HG03159 (cell line): ENCODE data around the gene BCL10.
"Not testable (repeated sequence)": the region's sequence is repeated elsewhere in the genome, so short reads cannot be mapped to it uniquely, and the experiment has no call there.

ENCODE experiments used
- ATAC-seq: cut with Tn5 transposase; IDR thresholded peaks from one replicate; pipeline ENCODE4 v1.9.1; 2021; ENCODE audit warnings: mild to moderate bottlenecking, moderate library complexity; ENCODE audit not compliant: unreplicated experiment

The BCL10 gene

DNA sequence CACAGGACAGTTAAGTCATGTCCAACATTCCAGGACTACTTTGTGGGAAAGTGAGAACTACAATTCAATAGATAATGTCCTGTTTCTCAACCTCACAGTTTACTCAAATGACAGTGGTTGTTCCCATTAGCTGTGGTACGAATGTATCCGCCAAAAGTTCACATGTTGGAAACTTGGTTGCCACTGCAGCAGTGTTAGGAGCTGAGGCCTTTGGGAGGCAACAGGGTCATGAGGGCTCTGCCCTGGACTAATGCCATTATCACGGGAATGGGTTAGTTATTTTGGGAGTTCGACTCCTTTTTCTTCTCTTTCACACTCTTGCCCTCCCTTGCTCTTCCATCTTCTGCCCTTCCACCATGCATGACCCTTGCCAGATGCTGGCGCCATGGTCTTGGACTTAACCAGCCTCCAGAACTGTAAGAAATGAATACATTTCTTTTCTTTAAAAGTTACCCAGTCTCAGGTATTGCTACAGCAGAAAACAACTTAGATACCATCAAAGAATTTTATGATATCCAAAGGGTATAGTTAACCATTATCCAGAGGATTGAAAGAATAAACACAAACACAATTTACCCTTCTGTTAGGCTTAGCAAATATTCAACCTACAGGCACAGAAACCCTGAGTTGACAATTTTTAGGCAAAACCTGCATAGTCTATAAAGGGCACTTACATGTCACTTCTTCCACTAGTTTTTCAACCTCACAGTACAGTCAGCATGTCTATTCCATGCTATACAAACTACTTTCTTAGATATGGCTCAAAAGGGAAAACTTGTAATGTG, 7.4 kb downstream of the BCL10 start:
- ATAC-seq = no peak

DNA sequence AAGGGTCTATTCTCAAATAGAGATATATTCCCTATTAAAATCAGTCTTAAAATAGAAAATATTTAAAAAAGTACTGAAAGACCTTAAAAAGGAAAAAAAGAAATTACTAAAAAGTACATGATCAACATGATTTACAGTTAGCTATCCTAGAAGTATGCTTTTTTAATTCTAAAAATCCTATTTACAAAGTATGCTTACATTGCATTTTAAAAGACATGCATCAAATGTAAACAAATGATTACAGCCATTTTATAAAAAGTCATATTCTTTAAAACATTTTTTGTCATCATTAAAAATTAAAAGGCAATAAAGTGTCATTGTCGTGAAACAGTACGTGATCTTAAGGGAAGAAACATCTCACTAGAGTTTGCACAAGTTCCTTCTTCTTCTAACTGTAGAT, 9.1 kb downstream of the BCL10 start:
- no peak for ATAC-seq

DNA sequence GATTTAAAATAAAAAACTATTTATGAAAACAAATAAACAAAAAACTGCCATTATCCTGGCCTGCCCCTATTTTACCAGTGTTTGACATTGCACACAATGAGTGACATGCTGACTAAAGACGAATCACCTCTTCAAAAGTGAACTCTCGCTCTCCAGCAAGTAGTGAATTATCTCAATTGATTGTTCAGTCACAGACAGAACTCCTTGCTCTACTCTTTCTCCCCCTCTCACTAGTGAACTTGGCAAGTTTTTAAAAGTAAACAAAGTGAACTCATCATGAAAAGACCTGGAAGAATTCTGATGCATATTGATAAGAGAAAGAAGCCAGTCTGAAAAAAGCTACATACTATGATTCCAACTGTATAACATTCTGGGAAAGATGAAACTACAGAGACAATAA, 12.3 kb downstream of the BCL10 start:
- ATAC-seq = no peak

DNA sequence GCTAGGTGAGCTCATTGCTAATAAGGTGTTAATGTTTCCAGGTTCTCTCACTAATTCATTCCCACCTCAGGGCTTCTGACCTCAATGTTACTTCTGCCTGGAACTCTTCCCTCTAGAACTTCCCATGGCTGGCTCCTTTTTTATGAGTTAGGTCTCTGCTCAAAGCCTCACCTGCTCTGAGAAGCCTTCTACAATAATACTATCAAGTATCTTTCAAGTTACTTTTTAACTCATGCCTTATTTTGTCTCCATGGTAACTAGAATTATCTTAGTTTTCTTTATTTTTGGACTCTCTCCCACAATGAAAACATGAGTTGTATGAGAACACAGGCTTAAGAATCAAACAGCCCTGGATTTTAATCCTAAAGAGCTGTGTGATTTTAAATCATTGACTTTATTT, 13.4 kb downstream of the BCL10 start:
- ATAC-seq = no peak

DNA sequence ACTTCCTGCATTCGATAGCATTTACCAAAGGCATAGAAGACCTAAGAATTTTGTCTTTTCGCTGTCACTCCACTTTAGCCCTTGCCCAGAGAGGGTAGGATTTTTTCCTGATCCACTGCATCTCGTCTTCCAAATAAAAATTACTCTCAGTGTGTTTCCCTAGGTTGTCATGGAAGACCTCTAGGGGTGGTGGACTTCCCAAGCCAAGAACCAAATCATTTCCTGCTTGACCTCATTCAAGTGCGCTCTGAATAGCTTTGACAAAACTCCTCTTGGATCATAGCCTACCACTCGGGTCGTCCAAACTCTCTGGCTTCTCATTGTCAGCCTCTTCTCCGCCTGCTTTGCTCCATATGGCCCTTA, 16.5 kb downstream of the BCL10 start:
- ATAC-seq = no peak

DNA sequence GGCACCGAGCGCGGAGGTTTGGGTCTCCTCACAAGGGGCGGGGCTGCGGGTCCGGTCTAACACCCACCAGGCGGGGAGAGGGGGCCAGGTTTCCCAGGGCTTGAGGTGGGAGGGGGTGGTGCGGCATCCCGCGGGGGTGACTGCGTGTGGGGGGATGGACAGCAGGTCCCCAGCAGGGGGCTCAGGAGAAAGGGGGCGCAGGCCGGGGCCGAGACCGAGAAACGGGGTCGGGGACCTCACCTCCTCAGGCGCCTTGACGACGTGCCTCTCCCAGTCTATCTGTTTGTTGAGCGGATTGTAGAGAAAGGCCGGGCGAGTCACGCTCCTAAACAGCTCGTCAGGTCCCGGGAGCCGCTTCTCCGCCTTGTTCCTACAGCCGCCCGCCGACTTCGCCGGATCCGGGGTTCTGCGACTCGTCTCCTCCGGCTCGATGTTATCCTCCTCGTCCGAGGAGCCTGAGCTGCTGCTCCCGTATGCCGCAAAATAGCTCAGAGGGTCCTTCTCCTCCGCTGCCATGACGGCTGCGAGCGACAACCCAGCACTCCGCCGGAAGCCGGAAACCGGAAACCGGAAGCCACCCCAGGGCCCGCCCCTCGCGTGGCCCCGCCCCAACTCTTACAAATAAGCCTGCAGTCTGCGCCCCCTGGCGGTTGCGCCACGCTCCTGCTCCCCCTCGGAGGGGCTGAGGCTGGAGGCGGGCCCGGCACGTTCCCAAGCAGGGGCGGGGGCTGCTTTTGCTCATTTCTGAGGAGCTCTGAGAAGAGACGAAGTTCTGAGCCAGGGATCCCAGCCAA, 17.1 kb downstream of the BCL10 start, which contains the start of gene C1orf52:
TSS of gene C1orf52 (minus strand) at position 545 of the 794 bp plus-strand sequence. CDS start at position 516, 29 bp downstream.
- ATAC-seq = peak; percentile 97

DNA sequence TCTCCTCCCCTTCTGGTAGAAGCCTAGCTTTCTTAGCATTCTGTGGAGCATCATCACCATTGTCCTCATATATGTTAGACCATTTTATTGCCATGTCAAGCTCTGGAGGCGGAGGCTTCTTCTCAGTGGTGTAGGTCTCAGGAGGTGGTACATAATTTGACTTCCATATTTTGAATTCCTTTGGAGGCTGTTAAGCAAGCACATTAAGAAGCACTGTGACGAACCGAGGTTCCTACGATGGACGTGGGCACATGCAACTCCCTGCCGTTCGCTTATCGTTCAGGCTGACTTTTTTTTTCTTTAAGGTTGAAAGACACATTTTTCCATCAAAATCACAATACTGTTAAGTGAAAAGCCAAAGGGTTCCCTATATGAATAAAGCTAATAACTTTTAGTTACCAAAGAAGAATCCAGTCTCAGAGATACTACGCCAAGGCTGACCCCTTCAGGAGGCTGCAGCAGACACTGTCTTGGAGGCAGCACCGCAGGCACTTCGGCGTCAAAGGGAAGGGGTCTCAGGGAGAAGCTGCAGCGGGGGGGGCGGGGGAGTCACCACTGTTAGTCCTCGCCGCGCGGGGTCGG, 17.8 kb downstream of the BCL10 start:
- no peak for ATAC-seq

DNA sequence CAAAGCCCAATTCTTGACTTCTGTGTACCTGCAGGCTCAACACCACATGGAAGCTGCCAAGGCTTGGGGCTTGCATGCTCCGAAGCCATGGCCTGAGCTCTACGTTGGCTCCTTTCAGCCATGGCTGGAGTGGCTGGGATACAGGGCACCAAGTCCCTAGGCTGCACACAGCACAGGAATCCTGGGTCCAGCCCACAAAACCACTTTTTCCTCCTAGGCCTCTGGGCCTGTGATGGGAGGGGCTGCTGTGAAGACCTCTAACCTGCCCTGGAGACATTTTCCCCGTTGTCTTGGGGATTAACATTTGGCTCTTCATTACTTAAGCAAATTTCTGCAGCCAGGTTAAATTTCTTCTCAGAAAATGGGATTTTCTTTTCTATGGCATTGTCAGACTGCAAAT, 27.4 kb downstream of the BCL10 start:
- ATAC-seq = not testable (repeated sequence)

DNA sequence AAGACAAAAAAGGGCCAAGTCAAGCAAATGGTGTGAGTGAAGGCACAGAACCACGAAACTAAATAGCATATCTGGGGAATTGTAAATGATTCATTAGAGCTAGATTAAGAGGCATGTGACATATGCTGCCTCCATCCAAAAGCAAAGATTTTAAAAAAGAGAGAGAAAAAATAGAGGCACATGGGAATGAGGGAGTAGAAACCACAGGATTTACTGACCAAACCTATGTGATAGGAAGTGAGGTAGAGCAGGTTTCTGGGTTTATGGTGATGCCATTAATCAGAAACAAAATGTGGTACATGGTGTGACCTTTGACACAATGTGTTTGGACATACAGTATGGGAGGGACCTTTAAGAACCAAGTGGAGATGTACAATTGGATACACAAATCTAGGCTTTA, 30.5 kb downstream of the BCL10 start:
- ATAC-seq = no peak

DNA sequence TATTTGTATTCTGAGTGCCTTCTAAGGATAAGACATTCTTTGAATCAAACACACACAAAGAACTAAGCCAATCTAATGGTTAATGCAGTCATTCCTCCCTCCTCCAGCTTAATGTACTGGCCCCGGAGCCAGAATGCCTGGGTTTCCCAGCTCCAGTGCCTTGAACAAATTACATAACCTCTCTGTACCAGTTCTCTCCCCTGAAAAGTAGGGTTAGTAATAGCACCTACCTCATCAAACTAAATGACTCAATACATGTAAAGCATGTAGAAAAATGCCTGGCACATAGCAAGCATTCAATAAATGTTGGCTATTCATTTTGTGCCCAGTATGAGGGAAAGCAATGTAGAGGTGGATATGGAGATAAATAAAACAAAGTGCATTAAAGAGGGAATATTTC, 31.0 kb downstream of the BCL10 start:
- ATAC-seq = no peak

DNA sequence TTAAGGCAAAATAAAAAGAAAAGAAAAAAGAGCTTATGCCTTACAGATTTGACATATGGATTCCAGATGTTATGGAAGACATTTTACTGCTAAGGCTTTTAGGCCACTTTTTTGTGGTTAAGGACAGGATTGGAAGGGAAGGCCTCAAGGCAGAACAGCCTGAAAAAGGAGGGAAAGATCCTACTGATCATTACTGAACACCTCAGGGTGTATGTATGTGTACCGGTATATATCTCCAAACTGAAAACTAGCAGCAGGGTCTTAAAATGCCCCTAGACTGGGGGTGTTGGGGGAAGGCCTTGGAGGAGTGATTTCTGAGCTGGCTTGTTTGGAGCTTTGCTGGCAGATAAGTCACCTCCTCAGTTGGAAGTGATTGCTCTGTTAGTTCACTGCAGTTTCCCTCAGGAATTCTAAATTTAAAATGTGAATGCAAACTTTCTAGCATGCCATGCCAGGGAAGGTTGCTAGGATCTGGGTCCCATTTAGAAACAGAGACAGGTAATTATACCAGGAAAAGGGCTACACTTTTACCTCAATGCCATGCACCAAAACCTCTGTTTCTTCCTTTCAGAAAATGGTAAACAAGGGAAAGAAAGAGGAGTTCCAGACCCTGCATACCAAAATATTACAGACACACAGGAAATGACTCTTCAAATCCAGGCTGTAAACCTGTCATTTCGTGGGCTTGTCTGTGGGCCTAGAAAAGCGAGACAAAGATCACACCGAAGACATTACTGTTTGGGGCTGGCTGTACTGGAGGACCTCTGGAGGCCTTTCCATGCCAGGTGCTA, 32.0 kb downstream of the BCL10 start:
- no peak for ATAC-seq

DNA sequence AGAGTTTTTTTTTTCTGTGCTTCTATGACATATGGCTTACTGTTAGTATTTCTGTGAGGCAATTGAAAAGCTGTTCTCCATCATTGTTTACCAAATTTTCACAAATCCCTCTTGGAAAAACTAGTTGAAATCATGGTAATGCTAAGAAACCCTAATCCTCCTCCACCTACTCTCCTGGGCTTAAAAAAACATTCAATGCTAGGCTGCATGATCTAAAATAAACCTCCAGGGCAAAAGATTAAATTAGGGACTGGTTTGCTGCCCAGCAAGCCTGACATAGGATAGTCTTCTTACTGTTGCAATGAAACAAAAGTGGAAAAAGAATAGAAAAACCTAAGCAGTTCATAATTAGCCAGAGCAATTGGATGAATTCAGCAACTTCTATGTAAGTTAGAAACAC, 33.1 kb downstream of the BCL10 start:
- ATAC-seq = no peak

DNA sequence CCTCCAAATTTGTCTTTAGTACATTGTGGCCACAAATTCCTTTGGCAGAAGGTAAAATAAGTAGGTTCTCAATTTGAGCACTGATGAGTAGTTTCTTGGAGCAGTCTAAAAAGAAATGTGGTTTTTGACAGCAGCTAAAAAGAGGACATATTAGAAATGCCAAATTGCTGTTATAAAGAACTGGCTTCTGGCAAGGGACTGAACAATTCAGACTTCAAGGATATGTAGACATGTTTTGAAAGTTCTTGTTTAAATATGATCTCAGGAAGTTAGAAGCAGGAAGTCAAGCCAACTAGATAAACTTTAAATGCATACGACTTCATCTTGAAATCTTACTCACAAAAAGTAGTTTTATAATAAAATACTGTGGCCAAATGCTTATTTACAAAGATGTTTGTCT, 35.8 kb downstream of the BCL10 start:
- no peak for ATAC-seq

DNA sequence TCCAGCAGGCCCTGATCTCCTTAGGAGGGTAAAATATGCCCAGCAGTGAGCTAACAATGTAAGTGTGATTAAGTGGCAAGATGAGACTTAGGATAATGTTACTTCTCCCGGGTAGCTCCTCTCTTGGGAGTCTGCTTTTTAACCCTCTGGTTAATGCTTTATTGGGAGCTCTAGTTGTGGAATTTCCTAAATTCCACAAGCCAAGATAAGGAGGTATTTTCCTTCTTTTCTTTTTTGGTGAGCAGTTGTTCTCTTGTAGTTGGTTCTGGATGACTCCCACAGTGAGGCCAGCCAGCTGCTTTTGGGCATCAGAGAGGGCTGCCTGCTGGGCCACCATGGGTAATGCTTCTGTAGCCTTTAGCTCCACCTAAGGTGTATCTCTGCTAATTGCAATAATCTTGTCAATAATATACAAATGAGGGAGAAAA, 36.2 kb downstream of the BCL10 start:
- ATAC-seq = peak; percentile 61

DNA sequence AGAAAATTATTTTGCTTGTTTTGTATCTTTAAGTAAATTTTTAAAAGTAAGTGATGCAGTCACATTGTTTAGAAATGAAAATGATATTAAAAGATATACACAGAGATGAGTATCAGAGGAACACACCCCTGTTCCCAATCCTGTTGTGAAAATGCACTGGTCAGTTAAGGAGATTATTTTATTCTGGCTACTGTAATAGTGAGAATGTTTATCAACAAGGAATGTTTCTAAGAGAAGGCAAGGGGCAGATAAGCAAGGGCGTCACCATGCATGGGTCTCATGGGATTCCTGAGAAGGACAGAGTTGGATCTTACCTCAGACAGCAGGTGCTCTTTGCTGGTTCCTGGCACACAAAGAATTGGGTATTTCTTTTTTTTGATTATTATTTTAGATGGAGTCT, 38.8 kb downstream of the BCL10 start:
- no peak for ATAC-seq

DNA sequence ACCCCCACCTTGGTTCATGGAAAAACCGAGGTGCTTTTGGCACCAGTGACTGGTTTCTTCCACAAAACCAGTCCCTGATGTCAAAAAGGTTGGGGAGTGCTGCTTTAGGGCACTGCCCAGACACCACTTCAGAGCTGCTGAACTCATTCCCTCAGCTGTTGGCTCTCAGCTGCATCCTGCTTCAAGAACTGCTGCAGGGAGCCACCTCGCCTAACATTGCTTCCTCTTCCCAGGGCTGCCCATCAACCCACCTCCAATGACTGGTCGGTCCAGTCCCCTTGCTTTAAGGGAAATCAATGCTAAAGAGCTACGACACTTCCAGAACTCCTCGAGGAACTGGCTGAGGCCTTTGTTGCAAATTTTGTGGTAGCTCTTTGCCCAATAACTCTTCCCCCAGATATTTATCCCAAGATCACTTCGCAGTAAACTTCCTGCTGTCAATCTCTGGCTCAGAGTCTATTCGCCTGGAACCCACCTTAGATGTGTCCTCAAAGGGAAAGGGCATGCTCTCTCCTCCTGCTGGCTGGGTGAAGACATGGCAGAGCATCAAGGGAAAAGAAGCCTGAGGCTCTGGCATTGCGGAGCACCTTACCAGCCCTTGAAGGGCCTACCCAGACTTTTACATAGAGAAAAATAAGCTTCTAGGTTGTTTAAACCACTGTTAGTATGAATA, 46.0 kb downstream of the BCL10 start:
- ATAC-seq = no peak

DNA sequence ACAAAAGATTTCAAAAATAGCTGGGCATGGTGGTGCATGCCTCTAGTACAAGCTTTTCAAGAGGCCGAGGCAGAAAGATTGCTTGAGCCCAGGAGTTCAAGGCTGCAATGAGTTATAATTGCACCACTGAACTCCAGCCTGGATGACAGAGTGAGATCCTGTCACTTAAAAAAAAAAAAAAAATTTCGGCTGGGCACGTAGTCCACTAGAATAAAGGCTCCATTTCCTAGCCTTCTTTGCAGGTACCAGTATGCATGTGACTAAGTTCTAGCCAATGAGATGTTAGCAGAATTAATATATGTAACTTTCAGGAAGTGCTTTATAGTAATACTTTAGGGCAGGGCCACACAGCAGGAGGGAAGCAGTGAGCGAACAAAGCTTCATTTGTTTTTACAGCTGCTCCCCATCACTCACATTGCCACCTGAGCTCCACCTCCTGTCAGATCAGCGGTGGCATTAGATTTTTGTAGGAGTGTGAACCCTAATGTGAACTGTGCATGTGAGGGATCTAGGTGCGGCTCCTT, 46.8 kb downstream of the BCL10 start:
- ATAC-seq = no peak

DNA sequence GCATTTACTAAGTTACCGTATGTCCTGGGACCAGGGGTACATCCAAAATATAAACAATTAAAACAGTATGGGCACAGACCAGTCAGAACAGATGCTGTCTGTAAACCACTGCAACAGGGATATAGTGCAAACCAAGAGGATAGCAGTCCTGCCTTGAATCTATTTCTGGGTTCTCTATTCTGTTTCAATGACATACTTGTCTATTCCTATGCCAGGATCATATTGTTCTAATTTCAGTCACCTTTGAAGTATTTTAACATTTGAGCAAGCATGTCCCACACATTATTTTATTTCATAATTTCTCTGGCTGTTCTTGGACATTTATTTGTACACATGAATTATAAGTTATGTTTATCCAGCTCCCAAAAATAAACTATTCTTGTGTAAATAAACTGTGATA, 47.5 kb downstream of the BCL10 start:
- no peak for ATAC-seq

DNA sequence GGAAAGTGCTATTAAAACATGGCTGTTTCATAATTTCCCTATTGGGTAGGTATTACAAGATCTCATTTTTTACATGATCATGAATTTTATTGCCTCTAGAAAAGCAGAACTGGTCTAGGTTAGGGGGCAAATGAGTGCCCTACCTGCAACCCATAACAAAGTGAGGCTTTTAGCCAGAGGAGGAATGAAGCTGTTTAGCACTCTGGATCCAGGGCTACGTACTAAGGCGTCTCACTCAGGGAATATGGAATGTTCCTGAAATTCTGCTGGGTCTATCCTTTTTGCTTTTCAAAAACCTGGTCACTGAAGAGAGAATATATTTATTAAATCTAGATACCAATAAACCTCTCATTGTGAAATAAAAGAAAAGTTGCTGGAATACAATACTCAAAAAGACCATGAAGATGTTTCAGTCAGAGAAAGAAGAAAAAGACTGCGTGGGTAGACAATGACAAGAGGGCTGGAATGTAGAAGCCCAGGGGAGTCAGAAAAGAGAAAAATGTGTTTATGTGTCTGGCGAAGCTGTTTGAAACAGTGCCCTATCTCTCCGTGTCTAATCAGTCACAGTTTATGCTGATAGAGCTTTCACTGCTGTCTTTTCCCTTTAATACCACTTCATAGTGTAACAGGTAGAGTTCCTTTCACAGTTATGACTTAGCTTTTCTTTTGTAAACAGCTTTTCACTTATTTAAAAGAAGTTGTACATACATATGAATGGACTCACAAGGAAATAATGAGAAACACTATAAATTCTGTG, 50.6 kb downstream of the BCL10 start:
- no peak for ATAC-seq
